GM12878 (cell line): ENCODE results near the gene VAV2.

ENCODE experiments used
- ATF7 ChIP-seq: fragments of 450-650 bp; IDR thresholded peaks from 2 replicates; pipeline ENCODE4 v1.6.1; 2016; ENCODE audit warnings: low read depth, mild to moderate bottlenecking
- BACH1 ChIP-seq: fragments of 450-650 bp; IDR thresholded peaks from 2 replicates; pipeline ENCODE4 v1.6.1; 2017; ENCODE audit warnings: mild to moderate bottlenecking, borderline replicate concordance
- DPF2 ChIP-seq: fragments of 450-650 bp; IDR thresholded peaks from 2 replicates; pipeline ENCODE4 v1.6.1; 2017; ENCODE audit warnings: mild to moderate bottlenecking
- EP300 ChIP-seq, 2 experiments: fragments of 150-350 bp in 1 of 2; IDR thresholded peaks; 2 replicates each; pipeline ENCODE4 v1.6.1; 2011 to 2012; ENCODE audit warnings: low read depth in 2 of 2, low read length in 2 of 2, borderline replicate concordance in 1 of 2, improper control_type of control experiment in 1 of 2, inconsistent platforms in 1 of 2; ENCODE audit not compliant: control insufficient read depth in 1 of 2
- HDGF ChIP-seq: fragments of 450-650 bp; IDR thresholded peaks from 2 replicates; pipeline ENCODE4 v1.6.1; 2016; ENCODE audit warnings: antibody characterized with exemption
- JUND ChIP-seq: IDR thresholded peaks from 2 replicates; pipeline ENCODE4 v1.6.1; 2012; ENCODE audit warnings: low read depth, mild to moderate bottlenecking, low read length, improper control_type of control experiment, moderate library complexity
- LARP7 ChIP-seq: fragments of 450-650 bp; IDR thresholded peaks from 2 replicates; pipeline ENCODE4 v1.6.1; 2017; ENCODE audit warnings: mild to moderate bottlenecking
- MXI1 ChIP-seq: fragments of 150-350 bp; IDR thresholded peaks from 2 replicates; pipeline ENCODE4 v1.6.1; 2011; ENCODE audit warnings: low read depth, mild to moderate bottlenecking, inconsistent platforms, low read length, improper control_type of control experiment
- NR2C2 ChIP-seq: IDR thresholded peaks from 2 replicates; pipeline ENCODE4 v1.6.1; 2011; ENCODE audit warnings: borderline replicate concordance, low read depth; ENCODE audit not compliant: control insufficient read depth, insufficient read length
- SREBF1 ChIP-seq: IDR thresholded peaks from 2 replicates; pipeline ENCODE4 v1.6.1; 2012; ENCODE audit warnings: mild to moderate bottlenecking, low read length
- TCF7 ChIP-seq: IDR thresholded peaks from 2 replicates; pipeline ENCODE4 v1.6.1; 2014; ENCODE audit warnings: antibody characterized with exemption, borderline replicate concordance
- ZZZ3 ChIP-seq: IDR thresholded peaks from 2 replicates; pipeline ENCODE4 v1.6.1; 2011; ENCODE audit warnings: low read depth; ENCODE audit not compliant: control insufficient read depth, insufficient read length
- TF ChIP-seq, protein P1 (sequence below), 3 experiments: IDR thresholded peaks in 2 of 3; conservative IDR thresholded peaks in 1 of 3; 2 replicates each; pipeline ENCODE4 v1.5.1; 2011; ENCODE audit warnings: low read depth in 3 of 3, low read length in 3 of 3, mild to moderate bottlenecking in 3 of 3, control low read depth in 2 of 3, moderate library complexity in 2 of 3, inconsistent platforms in 1 of 3, mixed read lengths in 1 of 3; ENCODE audit not compliant: control insufficient read depth in 2 of 3, insufficient read depth in 1 of 3; ENCODE audit errors: extremely low read depth in 1 of 3

DNA sequence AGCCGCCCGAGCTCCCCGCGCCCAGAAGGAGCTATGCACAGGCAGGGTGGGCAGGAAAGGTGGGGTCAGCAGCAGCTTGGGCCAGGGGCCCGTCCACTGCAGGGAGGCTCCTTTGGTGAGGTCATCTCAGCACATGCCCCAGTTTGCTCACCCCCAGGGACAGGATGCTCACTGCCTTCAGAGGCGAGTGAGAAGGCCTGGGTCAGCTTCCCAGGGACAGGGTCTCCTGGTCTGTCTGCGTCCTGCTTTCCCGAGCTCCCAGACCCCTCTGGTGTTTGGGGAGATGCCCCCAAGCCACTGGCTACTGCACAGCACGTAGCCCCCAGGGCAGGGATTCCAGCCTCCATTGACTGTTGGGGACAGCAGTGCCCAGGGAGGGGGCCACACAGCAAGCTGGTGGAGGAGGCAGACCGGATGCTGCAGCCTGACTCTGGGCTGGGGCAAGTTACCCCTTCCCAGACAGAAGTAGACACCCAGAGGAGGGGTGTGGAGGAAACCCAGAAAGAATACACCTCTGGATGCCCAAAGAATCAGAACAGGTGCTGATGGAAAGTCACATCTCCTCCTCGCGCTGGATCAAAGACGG is 253.4 kb downstream of the VAV2 start:
- TF ChIP-seq ATF7 (no peak), BACH1 (no peak), MXI1 (no peak), JUND (no peak), LARP7 (no peak), DPF2 (no peak), ZZZ3 (no peak), NR2C2 (no peak), SREBF1 (no peak), TCF7 (no peak), HDGF (no peak), EP300 (IDR thresholded peaks at IDR 0.05; ENCODE audit: borderline replicate concordance in 1 of 2, control insufficient read depth in 1 of 2, low read depth in 2 of 2, low read length in 2 of 2) (no peak)
- TF ChIP-seq, protein P1, sequence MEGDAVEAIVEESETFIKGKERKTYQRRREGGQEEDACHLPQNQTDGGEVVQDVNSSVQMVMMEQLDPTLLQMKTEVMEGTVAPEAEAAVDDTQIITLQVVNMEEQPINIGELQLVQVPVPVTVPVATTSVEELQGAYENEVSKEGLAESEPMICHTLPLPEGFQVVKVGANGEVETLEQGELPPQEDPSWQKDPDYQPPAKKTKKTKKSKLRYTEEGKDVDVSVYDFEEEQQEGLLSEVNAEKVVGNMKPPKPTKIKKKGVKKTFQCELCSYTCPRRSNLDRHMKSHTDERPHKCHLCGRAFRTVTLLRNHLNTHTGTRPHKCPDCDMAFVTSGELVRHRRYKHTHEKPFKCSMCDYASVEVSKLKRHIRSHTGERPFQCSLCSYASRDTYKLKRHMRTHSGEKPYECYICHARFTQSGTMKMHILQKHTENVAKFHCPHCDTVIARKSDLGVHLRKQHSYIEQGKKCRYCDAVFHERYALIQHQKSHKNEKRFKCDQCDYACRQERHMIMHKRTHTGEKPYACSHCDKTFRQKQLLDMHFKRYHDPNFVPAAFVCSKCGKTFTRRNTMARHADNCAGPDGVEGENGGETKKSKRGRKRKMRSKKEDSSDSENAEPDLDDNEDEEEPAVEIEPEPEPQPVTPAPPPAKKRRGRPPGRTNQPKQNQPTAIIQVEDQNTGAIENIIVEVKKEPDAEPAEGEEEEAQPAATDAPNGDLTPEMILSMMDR (IDR thresholded peaks at IDR 0.05 in 2 of 3, conservative IDR thresholded peaks at IDR 0.05 in 1 of 3; ENCODE audit: control insufficient read depth in 2 of 3, extremely low read depth in 1 of 3, insufficient read depth in 1 of 3, low read depth in 3 of 3, low read length in 3 of 3), result no peak
